HG03575 (cell line): ENCODE data around the gene ARHGAP35.
"Not testable (repeated sequence)": the region's sequence is repeated elsewhere in the genome, so short reads cannot be mapped to it uniquely, and the experiment has no call there.

Experiments used
- ATAC-seq: cut with Tn5 transposase; IDR thresholded peaks from one replicate; pipeline ENCODE4 v1.9.1; 2021; ENCODE audit not compliant: unreplicated experiment, insufficient number of reproducible peaks, low FRiP score; ENCODE audit errors: extremely low read depth

The ARHGAP35 gene

GRCh38 chr19:46860846-46861690 is at the start of gene ARHGAP35:
Gene ARHGAP35 (plus strand): TSS chr19:46860997. CDS start chr19:46918676, 57,679 bp downstream.
- no peak for ATAC-seq

DNA sequence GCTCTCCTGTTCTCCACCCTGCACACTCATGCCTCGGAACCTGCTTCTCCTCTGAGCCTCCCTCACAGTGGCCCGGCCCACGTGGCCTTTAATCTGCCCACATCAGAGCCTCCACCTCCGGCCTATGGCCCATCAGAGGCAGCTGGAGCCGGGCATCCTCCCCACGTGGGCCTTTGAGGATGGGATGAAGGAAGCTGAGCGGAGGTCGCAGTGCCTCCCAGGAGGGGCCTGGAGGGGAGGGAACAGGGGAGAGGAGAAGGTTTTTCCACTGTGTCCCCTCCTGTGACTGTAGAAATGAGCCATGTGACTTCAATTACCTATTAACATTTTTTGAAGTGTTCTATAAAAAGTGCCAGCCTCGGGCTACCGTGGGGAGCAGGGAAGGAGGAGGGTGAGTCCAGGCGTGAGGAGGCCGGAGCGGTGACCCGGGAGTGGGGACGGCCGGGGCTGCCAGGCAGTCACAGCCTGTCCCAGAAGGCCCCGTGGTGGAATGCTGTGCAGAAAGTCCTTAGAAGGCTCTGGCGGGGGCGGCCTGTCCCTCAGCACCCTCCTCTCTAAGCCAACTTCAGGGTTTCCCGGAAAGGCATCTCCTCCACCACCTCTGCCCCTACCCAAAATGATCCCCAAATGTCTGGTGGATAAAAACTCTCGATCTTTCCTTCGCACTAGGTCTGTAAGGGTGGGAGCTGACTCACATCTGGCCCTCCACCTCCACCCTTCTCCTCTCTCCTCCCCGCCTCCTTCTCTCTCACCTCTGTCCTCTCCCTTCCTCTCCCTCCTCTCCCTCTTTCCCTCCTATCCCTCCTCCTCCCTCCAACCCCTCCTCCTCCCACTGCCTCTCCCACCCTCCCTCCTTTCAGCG is 47.6 kb upstream of the ARHGAP35 start:
- ATAC-seq = no peak

DNA sequence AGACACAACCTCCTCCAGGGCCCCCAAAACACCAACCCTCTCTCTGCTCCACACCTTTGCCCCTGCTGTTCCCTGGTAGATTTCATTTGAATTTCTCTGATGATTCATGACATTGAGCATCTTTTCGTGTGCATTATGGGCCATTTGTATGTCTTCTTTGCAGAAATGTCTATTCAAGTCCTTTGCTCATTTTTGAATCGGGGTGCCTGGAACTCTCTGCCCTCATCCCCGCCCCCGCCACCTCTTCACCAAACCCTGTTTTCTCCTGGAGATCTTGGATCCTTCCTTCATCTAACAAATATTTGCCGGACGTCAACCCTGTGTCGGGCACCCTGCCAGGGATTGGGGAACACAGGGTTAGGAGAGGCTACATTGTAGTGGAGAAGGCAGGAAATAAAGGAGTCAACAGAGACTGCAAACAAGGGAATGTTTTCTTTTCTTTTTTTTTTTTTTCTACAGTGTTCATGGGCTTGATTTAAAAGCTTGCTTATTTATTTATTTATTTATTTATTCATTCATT is 46.9 kb upstream of the ARHGAP35 start:
- ATAC-seq = no peak

DNA sequence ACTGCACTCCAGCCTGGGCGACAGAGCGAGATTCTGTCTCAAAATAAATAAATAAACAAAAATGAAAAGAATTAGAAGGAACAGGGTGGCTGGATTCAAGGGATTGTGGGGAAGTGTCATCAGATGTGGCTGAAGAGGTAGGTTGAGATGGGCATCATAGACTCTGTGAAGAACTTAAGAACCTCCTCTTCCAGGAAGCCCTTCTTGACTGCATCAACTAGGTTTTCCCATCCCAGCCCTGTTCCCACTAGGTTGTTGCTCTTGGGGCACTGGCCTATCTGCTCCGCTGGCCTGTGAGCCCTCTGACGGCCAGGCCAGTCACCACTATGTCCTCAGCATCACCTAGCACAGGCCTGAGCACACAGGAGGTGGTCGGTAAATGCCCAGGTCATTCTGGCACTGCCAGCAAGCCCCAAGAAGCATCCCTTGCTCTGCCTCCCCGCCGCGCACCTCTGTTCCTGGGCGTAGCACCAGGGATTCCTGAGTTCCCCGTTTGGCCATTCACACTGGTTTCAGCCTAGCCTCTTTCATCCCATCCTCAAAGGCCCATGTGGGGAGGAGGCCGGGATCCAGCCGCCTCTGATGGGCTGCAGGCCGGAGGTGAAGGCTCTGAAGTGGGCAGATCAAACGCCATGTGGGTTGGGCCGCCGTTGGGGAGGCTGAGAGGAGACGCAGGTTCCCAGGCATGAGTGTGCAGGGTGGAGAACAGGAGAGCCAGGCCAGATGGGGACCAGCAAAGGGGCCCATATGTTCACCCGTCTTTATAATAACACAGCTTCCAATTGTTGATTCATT is 44.8 kb upstream of the ARHGAP35 start:
- ATAC-seq = no peak

DNA sequence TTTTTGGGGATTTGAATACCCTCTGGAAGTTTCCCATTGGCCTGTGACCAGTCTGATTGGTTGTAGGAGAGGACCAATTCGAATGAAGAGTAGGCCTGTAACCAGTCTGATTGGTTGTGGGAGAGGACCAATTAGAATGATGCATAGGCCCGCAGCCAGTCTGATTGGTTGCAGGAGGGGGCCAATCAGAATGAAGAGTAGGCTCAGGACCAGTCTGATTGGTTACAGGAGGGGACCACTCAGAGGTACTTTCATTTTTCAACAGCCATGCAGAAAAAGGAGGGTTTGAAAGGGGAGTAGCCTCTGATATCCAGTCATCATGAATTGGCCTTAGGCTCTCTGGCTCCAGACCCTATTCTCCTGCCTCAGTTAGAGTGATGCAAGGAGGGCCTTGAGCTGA is 42.0 kb upstream of the ARHGAP35 start:
- no peak for ATAC-seq

GRCh38 chr19:46821512-46822409 is 39.0 kb upstream of the ARHGAP35 start:
- ATAC-seq = no peak

GRCh38 chr19:46822410-46822787 is 38.4 kb upstream of the ARHGAP35 start:
- not testable (repeated sequence) for ATAC-seq

- no peak for ATAC-seq
Observed at GRCh38 chr19:46823049-46823448, 37.7 kb upstream of the ARHGAP35 start.

DNA sequence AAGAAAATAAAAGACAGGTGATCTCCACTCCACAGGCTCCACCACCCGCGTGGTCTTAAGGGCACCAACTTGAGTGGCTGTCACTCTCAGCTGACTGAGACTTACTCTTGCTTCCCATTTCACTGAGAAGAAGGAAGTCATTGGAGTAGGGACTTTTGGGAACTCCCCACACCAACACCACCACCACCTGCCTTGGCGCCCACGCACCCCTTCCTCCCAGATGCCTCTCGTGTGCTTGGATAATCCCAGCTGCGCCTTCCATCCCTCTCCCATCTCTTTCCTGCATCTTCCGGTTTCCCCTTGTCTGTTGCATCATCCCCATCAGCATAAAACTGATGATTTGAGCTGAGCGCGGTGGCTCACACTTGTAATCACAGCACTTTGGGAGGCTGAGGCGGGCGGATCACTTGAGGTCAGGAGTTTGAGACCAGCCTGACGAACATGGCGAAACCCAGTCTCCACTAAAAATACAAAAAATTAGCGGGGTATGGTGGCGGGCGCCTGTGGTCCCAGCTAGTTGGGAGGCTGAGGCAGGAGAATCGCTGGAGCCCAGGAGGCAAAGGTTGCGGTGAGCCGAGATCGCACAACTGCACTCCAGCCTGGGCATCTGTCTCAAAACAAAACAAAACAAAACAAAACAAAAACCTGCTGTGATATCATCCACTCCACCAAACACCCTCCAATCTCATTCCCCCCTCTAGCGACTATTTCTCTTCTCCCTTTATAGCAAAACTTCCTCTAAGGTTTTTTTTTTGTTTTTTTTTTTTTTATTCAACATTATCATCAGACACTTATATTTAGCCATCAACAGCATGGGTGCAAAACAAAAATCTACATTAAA is 35.7 kb upstream of the ARHGAP35 start:
- ATAC-seq = no peak

DNA sequence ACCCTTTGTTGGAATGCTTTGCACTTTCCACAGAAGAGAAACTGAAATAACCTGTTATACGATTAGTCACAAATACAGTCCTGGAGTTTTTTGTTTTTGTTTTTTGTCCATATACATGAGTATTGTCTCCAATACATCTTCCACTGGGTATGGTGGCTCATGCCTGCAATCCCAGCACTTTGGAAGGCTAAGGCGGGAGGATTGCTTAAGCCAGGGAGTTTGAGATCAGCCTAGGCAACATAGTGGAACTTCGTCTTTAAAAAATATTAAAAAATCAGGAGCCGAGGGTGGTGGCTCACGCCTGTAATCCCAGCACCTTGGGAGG is 35.1 kb upstream of the ARHGAP35 start:
- no peak for ATAC-seq

DNA sequence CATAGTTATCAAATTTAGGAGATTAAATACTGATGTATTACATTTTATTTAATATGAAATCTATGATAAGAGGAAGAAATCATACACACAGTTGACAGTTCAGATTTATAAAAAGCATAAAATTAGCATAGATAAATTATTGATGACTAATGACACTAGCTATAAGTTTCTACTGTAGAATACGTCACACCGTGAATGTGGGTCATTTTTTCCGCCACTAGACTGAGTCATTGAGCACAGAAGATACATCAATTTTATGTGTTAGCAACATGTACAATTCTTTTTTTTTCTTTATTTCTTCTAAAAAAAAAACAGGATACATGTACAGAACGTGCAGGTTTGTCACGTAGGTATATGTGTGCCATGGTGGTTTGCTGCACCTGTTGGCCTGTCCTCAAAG is 32.3 kb upstream of the ARHGAP35 start:
- no peak for ATAC-seq

- ATAC-seq = no peak
Observed at GRCh38 chr19:46830864-46831263, 29.9 kb upstream of the ARHGAP35 start.

DNA sequence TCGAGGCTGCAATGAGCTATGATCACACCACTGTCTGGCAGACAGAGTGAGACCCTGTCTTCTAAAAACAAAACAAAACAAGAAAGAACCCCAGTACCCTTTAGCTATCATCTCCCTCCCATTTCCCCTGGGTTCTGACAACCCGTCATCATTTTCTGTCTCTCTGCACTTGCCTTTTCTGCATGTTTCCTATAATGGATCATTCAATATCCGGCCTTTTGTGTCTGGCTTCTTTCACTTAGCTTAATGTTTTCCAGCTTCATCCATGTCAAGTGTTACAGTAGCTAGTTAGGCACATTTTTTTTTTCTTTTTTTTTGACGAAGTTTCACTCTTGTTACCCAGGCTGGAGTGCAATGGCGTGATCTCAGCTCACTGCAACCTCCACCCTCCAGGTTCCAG is 26.7 kb upstream of the ARHGAP35 start:
- no peak for ATAC-seq

GRCh38 chr19:46834984-46835383 is 25.8 kb upstream of the ARHGAP35 start:
- ATAC-seq = no peak

- no peak for ATAC-seq
Observed at GRCh38 chr19:46838160-46838559, 22.6 kb upstream of the ARHGAP35 start.

- ATAC-seq = no peak
Observed at GRCh38 chr19:46839752-46840497, 20.9 kb upstream of the ARHGAP35 start.

GRCh38 chr19:46840498-46840942 is 20.3 kb upstream of the ARHGAP35 start:
- ATAC-seq = no peak
